ENCODE results near the gene TMEM203. TPM values are rescaled to one million over a fixed set of nuclear protein-coding genes. Genes with fewer than 3 reads are reported as not detected.

The TMEM203 gene
- total and polyA plus RNA-seq, 2 of the 4 experiments (the other 2 are of a cell fraction), result 18.8 to 40.6 TPM

GRCh38 chr9:137233143-137233980 is 27.9 kb upstream of the TMEM203 start:
- ChIA-PET POLR2A (ENCODE audit: unreplicated experiment) (no interaction called here), CTCF (no interaction called here)
- no peak overlapping the region for H4K5ac ChIP-seq (ENCODE audit: low read depth, low read length)

More at GRCh38 chr9:137233143-137233980, 27.9 kb upstream of the TMEM203 start:
- H3K4me3 ChIP-seq (ENCODE audit: insufficient read depth, low read depth, low read length), result no peak overlapping the region
- dilution Hi-C loops (cut with HindIII; ENCODE audit: low sequenced_read_pairs, unreplicated experiment) (no loop called here), intact Hi-C loops (cut with micrococcal nuclease) (no loop called here), in situ Hi-C loops (cut with MboI; ENCODE audit: low sequenced_read_pairs) (no loop called here)
- peaks cover 1% of the 10 kb centered on the region; the same call in 1 of the 2 replicates for H3K27me3 ChIP-seq (ENCODE audit: control insufficient read depth, insufficient read depth, low read length)
- H4K91ac ChIP-seq (ENCODE audit: insufficient read depth, low read depth, low read length), result no peak overlapping the region
- DNase-seq, result no peak
- BruUV-seq (replicated peaks), result no TSS peak
- no peak for ATAC-seq (ENCODE audit: low read depth)
- no peak overlapping the region for H4K8ac ChIP-seq (ENCODE audit: low read depth in 2 of 2, low read length in 2 of 2)
- no peak overlapping the region for H3K4me2 ChIP-seq (ENCODE audit: low read depth, low read length)
- H3K27ac ChIP-seq (ENCODE audit: insufficient read depth, low read length), result no peak overlapping the region
- no peaks in the 10 kb centered on the region for H3K36me3 ChIP-seq (ENCODE audit: control insufficient read depth, insufficient read depth, low read length)
- H4K20me1 ChIP-seq (ENCODE audit: insufficient read depth, low read length), result peaks cover 5% of the 10 kb centered on the region; the same call in 1 of the 2 replicates
- no peak overlapping the region for H3K14ac ChIP-seq (replicated peaks; ENCODE audit: low read depth, low read length)
- no peak overlapping the region for H2BK15ac ChIP-seq (ENCODE audit: low read depth, low read length)
- H2AK5ac ChIP-seq (ENCODE audit: low read depth, low read length), result no peak overlapping the region
- no peak overlapping the region for H3K23ac ChIP-seq (ENCODE audit: low read depth, low read length)
- H3K4me1 ChIP-seq (ENCODE audit: control insufficient read depth, insufficient read depth, low read length), result peaks cover 2% of the 10 kb centered on the region; the same call in 1 of the 2 replicates
- H2BK20ac ChIP-seq (ENCODE audit: low read depth, low read length), result no peak overlapping the region
- no peak overlapping the region for H2AFZ ChIP-seq (replicated peaks; ENCODE audit: low read length, poor library complexity)
- H3K4ac ChIP-seq (ENCODE audit: low read depth, low read length), result no peak overlapping the region
- H2BK5ac ChIP-seq (ENCODE audit: low read depth, low read length, poor library complexity, severe bottlenecking), result no peak overlapping the region
- no peak overlapping the region for H3K9ac ChIP-seq (ENCODE audit: low read depth, low read length)
- no peak for TF ChIP-seq ELK1 (IDR thresholded peaks at IDR 0.05; ENCODE audit: borderline replicate concordance, low read depth, low read length)
- no peak for TF ChIP-seq RAD21 (IDR thresholded peaks at IDR 0.05; ENCODE audit: low read length)
- TF ChIP-seq MAFK (IDR thresholded peaks at IDR 0.05; ENCODE audit: low read depth, low read length), result no peak
- no peak for TF ChIP-seq USF2 (IDR thresholded peaks at IDR 0.05; ENCODE audit: low read depth, low read length)
- TF ChIP-seq SMC3 (IDR thresholded peaks at IDR 0.05; ENCODE audit: low read depth, low read length), result no peak
- TF ChIP-seq MAZ (IDR thresholded peaks at IDR 0.05; ENCODE audit: borderline replicate concordance, low read depth, low read length), result no peak
- TF ChIP-seq RCOR1 (IDR thresholded peaks at IDR 0.05; ENCODE audit: insufficient replicate concordance, low read length), result no peak
- no peak for TF ChIP-seq CTCF (conservative IDR thresholded peaks at IDR 0.05; ENCODE audit: low read depth, low read length)
- TF ChIP-seq NFE2L2 (IDR thresholded peaks at IDR 0.05; ENCODE audit: low read depth, low read length), result no peak
- no peak for TF ChIP-seq CHD1 (IDR thresholded peaks at IDR 0.05; ENCODE audit: low read depth, low read length)
- no peak for TF ChIP-seq BHLHE40 (IDR thresholded peaks at IDR 0.05; ENCODE audit: low read depth, low read length)
- no peak overlapping the region for H3K56ac ChIP-seq (ENCODE audit: extremely low read depth, insufficient read depth, low read length)
- H2AK9ac ChIP-seq (replicated peaks; ENCODE audit: low read depth, low read length, poor library complexity), result no peak overlapping the region
- no peak overlapping the region for H3K18ac ChIP-seq (ENCODE audit: low read depth, low read length)
- H2BK120ac ChIP-seq (ENCODE audit: low read depth, low read length), result no peak overlapping the region
- WGBS, 2 experiments (ENCODE audit: extremely low coverage in 2 of 2, insufficient read length in 1 of 2), result 78% methylated on average over 17 of the region's 40 CpGs; no CpG with 5 or more reads in 1 of the 2 experiments
- no peaks in the 10 kb centered on the region for H3K9me3 ChIP-seq (ENCODE audit: control insufficient read depth, insufficient read depth, low read length)
- H3K9me1 ChIP-seq (ENCODE audit: insufficient read depth, low read length), result no peaks in the 10 kb centered on the region
- peaks cover 5 to 19% of the 10 kb centered on the region in 2 experiments; a peak in 3 of 4 replicates for H3K79me1 ChIP-seq (ENCODE audit: low read depth in 1 of 2, low read length in 2 of 2)

Data from IMR-90 (cell line).